Endodermal cell (in vitro differentiated cells): ENCODE data around the gene OR2F1. TPM values are rescaled to one million over a fixed set of nuclear protein-coding genes. Genes with fewer than 3 reads are reported as not detected.

Experiments
- DNase-seq: peaks from one replicate; pipeline ENCODE4 v3.0.0-alpha.2; 2017
- H3K27ac ChIP-seq: 2 replicates; pipeline ENCODE4 v1.5.1; 2013; ENCODE audit warnings: mild to moderate bottlenecking, low read depth, low read length, moderate library complexity
- H3K27me3 ChIP-seq: 2 replicates; pipeline ENCODE4 v1.6.1; 2013; ENCODE audit warnings: mild to moderate bottlenecking, low read length, moderate library complexity; ENCODE audit not compliant: insufficient read depth, control insufficient read depth, poor library complexity, severe bottlenecking
- H3K36me3 ChIP-seq: 2 replicates; pipeline ENCODE4 v1.7.0; 2013; ENCODE audit warnings: mild to moderate bottlenecking, low read length, moderate library complexity; ENCODE audit not compliant: control insufficient read depth, insufficient read depth
- H3K4me1 ChIP-seq: one replicate; pipeline ENCODE4 v1.7.0; 2013; ENCODE audit warnings: low read length; ENCODE audit not compliant: control insufficient read depth, insufficient read depth
- H3K4me3 ChIP-seq: 2 replicates; pipeline ENCODE4 v1.5.1; 2013; ENCODE audit warnings: mild to moderate bottlenecking, low read length, moderate library complexity
- H3K9ac ChIP-seq: 2 replicates; pipeline ENCODE4 v1.6.1; 2013; ENCODE audit warnings: mild to moderate bottlenecking, low read length, moderate library complexity; ENCODE audit not compliant: poor library complexity, severe bottlenecking; ENCODE audit errors: extremely low read depth
- H3K9me3 ChIP-seq: 2 replicates; pipeline ENCODE4 v1.6.1; 2013; ENCODE audit warnings: mild to moderate bottlenecking, low read length, moderate library complexity; ENCODE audit not compliant: control insufficient read depth
- H3K27ac Mint-ChIP-seq: 2 replicates; pipeline ENCODE4 v1.8.0; 2020; ENCODE audit warnings: mixed read lengths
- H3K27me3 Mint-ChIP-seq: 2 replicates; pipeline ENCODE4 v1.8.0; 2021; ENCODE audit warnings: mild to moderate bottlenecking, mixed read lengths; ENCODE audit not compliant: insufficient read depth
- H3K36me3 Mint-ChIP-seq: 2 replicates; pipeline ENCODE4 v1.8.0; 2020; ENCODE audit warnings: low read depth, mixed read lengths
- H3K4me1 Mint-ChIP-seq: 2 replicates; pipeline ENCODE4 v1.8.0; 2020; ENCODE audit warnings: mixed read lengths
- H3K4me3 Mint-ChIP-seq: 2 replicates; pipeline ENCODE4 v1.8.0; 2020; ENCODE audit warnings: mild to moderate bottlenecking, moderate library complexity, mixed read lengths
- H3K9me3 Mint-ChIP-seq: 2 replicates; pipeline ENCODE4 v1.8.0; 2020; ENCODE audit warnings: mild to moderate bottlenecking, mixed read lengths
- WGBS, 2 experiments: methylation state at CpG; one replicate each; pipeline versions ENCODE4 v1.1.5 to v1.1.7; 2013; ENCODE audit warnings: missing lambda C conversion rate in 2 of 2, mixed read lengths in 1 of 2; ENCODE audit not compliant: insufficient coverage in 1 of 2, insufficient read length in 1 of 2; 5-methylcytosine and 5-hydroxymethylcytosine counted together
- total RNA-seq, 2 donors: library from RNA; stranded (reverse); fragmentation: NEBNext Ultra II Directional in 1 of 2; extraction: Animal tissue kit (Norgen Biotek cat#: 25700) in 1 of 2; gene quantifications; 2 replicates in 1 of 2; 3 replicates in 1 of 2; pipeline ENCODE4 v1.2.1, GENCODE V29; 2021
- TF ChIP-seq, protein P1 (sequence below): fragments of 200-600 bp; sonication (generic); conservative IDR thresholded peaks from 2 replicates; pipeline ENCODE4 v1.5.0; 2021; ENCODE audit warnings: antibody characterized with exemption, mild to moderate bottlenecking

The OR2F1 gene
- total RNA-seq, 2 donors from 2014 or later: not detected

GRCh38 chr7:143906895-143907294 is 47.7 kb upstream of the OR2F1 start:
- H3K27ac ChIP-seq: no peak overlapping the region
- no peaks in the 10 kb centered on the region for H3K9me3 ChIP-seq
- WGBS, 2 experiments: 41 to 67% methylated on average over 2 to 5 of the region's 5 CpGs
- H3K9ac ChIP-seq: no peak overlapping the region
- no peak overlapping the region for H3K4me3 ChIP-seq
- no peaks in the 10 kb centered on the region for H3K36me3 ChIP-seq
- peaks cover 3% of the 10 kb centered on the region for H3K4me1 ChIP-seq
- H3K4me3 Mint-ChIP-seq: no peak overlapping the region
- no peaks in the 10 kb centered on the region for H3K9me3 Mint-ChIP-seq
- peak; percentile 90 for DNase-seq
- H3K4me1 Mint-ChIP-seq: peaks cover 21% of the 10 kb centered on the region
- peaks cover 1% of the 10 kb centered on the region for H3K27me3 Mint-ChIP-seq
- no peaks in the 10 kb centered on the region for H3K36me3 Mint-ChIP-seq
- H3K27ac Mint-ChIP-seq: no peak overlapping the region
- TF ChIP-seq, protein P1, sequence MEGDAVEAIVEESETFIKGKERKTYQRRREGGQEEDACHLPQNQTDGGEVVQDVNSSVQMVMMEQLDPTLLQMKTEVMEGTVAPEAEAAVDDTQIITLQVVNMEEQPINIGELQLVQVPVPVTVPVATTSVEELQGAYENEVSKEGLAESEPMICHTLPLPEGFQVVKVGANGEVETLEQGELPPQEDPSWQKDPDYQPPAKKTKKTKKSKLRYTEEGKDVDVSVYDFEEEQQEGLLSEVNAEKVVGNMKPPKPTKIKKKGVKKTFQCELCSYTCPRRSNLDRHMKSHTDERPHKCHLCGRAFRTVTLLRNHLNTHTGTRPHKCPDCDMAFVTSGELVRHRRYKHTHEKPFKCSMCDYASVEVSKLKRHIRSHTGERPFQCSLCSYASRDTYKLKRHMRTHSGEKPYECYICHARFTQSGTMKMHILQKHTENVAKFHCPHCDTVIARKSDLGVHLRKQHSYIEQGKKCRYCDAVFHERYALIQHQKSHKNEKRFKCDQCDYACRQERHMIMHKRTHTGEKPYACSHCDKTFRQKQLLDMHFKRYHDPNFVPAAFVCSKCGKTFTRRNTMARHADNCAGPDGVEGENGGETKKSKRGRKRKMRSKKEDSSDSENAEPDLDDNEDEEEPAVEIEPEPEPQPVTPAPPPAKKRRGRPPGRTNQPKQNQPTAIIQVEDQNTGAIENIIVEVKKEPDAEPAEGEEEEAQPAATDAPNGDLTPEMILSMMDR: no peak
- no peaks in the 10 kb centered on the region for H3K27me3 ChIP-seq

DNA sequence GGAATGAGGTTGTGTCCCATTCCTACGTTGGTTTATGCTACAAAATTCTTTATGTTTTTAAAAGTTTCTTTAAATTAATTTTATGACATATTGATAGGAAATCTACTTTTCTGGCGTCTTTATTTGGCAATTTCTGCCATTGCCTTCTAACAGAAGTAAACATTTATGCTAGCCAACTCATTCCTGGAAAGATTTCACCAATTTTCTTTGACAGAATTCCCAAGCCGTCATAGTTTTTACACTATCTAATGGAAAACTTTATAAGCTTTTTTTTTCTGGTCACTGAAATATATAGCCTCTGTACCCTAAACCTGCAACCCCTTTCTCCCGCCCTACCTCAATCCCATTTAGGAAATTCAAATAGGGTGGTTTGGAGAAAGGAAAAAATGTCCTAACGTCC is 46.5 kb upstream of the OR2F1 start:
- Mint-ChIP-seq H3K36me3 (no peaks in the 10 kb centered on the region), H3K9me3 (no peaks in the 10 kb centered on the region), H3K27me3 (peaks cover 1% of the 10 kb centered on the region), H3K27ac (no peak overlapping the region), H3K4me1 (peaks cover 19% of the 10 kb centered on the region), H3K4me3 (no peak overlapping the region)
- DNase-seq: no peak
- Histone ChIP-seq H3K36me3 (no peaks in the 10 kb centered on the region), H3K27ac (no peak overlapping the region), H3K27me3 (no peaks in the 10 kb centered on the region), H3K9me3 (no peaks in the 10 kb centered on the region), H3K4me3 (no peak overlapping the region), H3K9ac (no peak overlapping the region), H3K4me1 (peaks cover 3% of the 10 kb centered on the region)
- TF ChIP-seq, protein P1: no peak
- 93 to 96% methylated on average over 2 to 3 of the region's 5 CpGs for WGBS, 2 experiments

- Histone ChIP-seq H3K27me3 (no peaks in the 10 kb centered on the region), H3K4me1 (peaks cover 3% of the 10 kb centered on the region), H3K27ac (no peak overlapping the region), H3K9me3 (no peaks in the 10 kb centered on the region), H3K9ac (no peak overlapping the region), H3K36me3 (no peaks in the 10 kb centered on the region), H3K4me3 (no peak overlapping the region)
- peaks cover 16% of the 10 kb centered on the region for H3K4me1 Mint-ChIP-seq
- H3K9me3 Mint-ChIP-seq: no peaks in the 10 kb centered on the region
- TF ChIP-seq, protein P1: no peak
- H3K27me3 Mint-ChIP-seq: peaks cover 1% of the 10 kb centered on the region
- no peak overlapping the region for H3K4me3 Mint-ChIP-seq
- no peak for DNase-seq
- 89% methylated on average over 3 of the region's 3 CpGs; no CpG with 5 or more reads in 1 of the 2 experiments for WGBS, 2 experiments
- H3K27ac Mint-ChIP-seq: no peak overlapping the region
- H3K36me3 Mint-ChIP-seq: no peaks in the 10 kb centered on the region
Observed at GRCh38 chr7:143909863-143910262, 44.8 kb upstream of the OR2F1 start.
